Osteocyte (in vitro differentiated cells): Measurements from ENCODE around the gene KCNH2. TPM values are rescaled to one million over a fixed set of nuclear protein-coding genes. Genes with fewer than 3 reads are reported as not detected.

Experiments used
- DNase-seq: peaks from one replicate; pipeline ENCODE4 v3.0.0; 2021; ENCODE audit warnings: mixed read lengths; ENCODE audit not compliant: unreplicated experiment; ENCODE audit errors: extremely low spot score
- H3K27ac Mint-ChIP-seq: one replicate; pipeline ENCODE4 v1.8.0; 2021; ENCODE audit warnings: mild to moderate bottlenecking, mixed read lengths; ENCODE audit not compliant: unreplicated experiment
- H3K27me3 Mint-ChIP-seq: one replicate; pipeline ENCODE4 v1.8.0; 2021; ENCODE audit warnings: mixed read lengths; ENCODE audit not compliant: unreplicated experiment
- H3K36me3 Mint-ChIP-seq: one replicate; pipeline ENCODE4 v1.8.0; 2021; ENCODE audit warnings: mixed read lengths; ENCODE audit not compliant: unreplicated experiment
- H3K4me1 Mint-ChIP-seq: one replicate; pipeline ENCODE4 v1.8.0; 2021; ENCODE audit warnings: mixed read lengths; ENCODE audit not compliant: unreplicated experiment
- H3K4me3 Mint-ChIP-seq: one replicate; pipeline ENCODE4 v1.8.0; 2021; ENCODE audit warnings: mild to moderate bottlenecking, moderate library complexity, mixed read lengths; ENCODE audit not compliant: unreplicated experiment
- H3K9me3 Mint-ChIP-seq: one replicate; pipeline ENCODE4 v1.8.0; 2021; ENCODE audit warnings: mixed read lengths; ENCODE audit not compliant: unreplicated experiment
- total RNA-seq: library from RNA; stranded (reverse); gene quantifications from 2 replicates; pipeline ENCODE4 v1.2.1, GENCODE V29; 2021
- TF ChIP-seq, protein P1 (sequence below): fragments of 200-600 bp; sonication (generic); IDR thresholded peaks from 2 replicates; pipeline ENCODE4 v1.5.0; 2021; ENCODE audit warnings: antibody characterized with exemption, mild to moderate bottlenecking, moderate library complexity

Gene KCNH2
- total RNA-seq, 1 donor from 2014 or later: not detected

GRCh38 chr7:150993511-150993910, 15.4 kb upstream of the KCNH2 start:
- H3K4me1 Mint-ChIP-seq: peaks cover 4% of the 10 kb centered on the region
- peaks cover 8% of the 10 kb centered on the region for H3K9me3 Mint-ChIP-seq
- no peak overlapping the region for H3K27ac Mint-ChIP-seq
- H3K4me3 Mint-ChIP-seq: no peak overlapping the region
- no peaks in the 10 kb centered on the region for H3K36me3 Mint-ChIP-seq
- H3K27me3 Mint-ChIP-seq: no peaks in the 10 kb centered on the region
- DNase-seq: no peak
- TF ChIP-seq, protein P1, sequence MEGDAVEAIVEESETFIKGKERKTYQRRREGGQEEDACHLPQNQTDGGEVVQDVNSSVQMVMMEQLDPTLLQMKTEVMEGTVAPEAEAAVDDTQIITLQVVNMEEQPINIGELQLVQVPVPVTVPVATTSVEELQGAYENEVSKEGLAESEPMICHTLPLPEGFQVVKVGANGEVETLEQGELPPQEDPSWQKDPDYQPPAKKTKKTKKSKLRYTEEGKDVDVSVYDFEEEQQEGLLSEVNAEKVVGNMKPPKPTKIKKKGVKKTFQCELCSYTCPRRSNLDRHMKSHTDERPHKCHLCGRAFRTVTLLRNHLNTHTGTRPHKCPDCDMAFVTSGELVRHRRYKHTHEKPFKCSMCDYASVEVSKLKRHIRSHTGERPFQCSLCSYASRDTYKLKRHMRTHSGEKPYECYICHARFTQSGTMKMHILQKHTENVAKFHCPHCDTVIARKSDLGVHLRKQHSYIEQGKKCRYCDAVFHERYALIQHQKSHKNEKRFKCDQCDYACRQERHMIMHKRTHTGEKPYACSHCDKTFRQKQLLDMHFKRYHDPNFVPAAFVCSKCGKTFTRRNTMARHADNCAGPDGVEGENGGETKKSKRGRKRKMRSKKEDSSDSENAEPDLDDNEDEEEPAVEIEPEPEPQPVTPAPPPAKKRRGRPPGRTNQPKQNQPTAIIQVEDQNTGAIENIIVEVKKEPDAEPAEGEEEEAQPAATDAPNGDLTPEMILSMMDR: no peak

GRCh38 chr7:150992833-150993302, 14.7 kb upstream of the KCNH2 start:
- H3K4me1 Mint-ChIP-seq: peaks cover 10% of the 10 kb centered on the region
- no peaks in the 10 kb centered on the region for H3K36me3 Mint-ChIP-seq
- H3K27ac Mint-ChIP-seq: no peak overlapping the region
- DNase-seq: no peak
- H3K27me3 Mint-ChIP-seq: no peaks in the 10 kb centered on the region
- H3K9me3 Mint-ChIP-seq: peaks cover 8% of the 10 kb centered on the region
- H3K4me3 Mint-ChIP-seq: no peak overlapping the region
- TF ChIP-seq, protein P1: no peak

DNA sequence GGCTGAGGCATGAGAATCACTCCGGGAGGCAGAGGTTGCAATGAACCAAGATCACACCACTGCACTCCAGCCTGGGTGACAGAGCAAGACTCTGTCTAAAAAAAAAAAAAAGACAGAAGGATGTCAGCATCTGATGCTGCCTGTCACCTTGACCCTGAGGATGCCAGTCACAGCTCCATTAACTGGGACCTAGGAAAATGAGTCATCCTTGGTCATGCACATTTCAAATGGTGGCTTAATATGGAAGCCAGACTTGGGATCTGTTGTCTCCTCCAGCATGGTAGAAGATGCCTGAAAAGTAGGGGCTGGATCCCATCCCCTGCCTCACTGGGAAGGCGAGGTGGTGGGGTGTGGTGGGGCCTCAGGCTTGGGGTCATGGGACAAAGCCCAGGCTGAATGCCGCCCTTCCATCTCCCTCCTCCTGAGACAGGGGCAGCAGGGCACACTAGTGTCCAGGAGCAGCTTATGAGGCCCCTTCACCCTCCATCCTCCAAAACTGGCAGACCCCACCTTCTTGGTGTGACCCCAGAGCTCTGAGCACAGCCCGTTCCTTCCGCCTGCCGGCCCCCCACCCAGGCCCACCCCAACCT, 14.0 kb upstream of the KCNH2 start:
- Mint-ChIP-seq H3K36me3 (no peaks in the 10 kb centered on the region), H3K4me1 (peaks cover 10% of the 10 kb centered on the region), H3K27me3 (no peaks in the 10 kb centered on the region), H3K4me3 (no peak overlapping the region), H3K9me3 (peaks cover 8% of the 10 kb centered on the region), H3K27ac (no peak overlapping the region)
- TF ChIP-seq, protein P1: no peak
- DNase-seq: no peak

- H3K4me1 Mint-ChIP-seq: peaks cover 12% of the 10 kb centered on the region
- TF ChIP-seq, protein P1: no peak
- H3K27ac Mint-ChIP-seq: no peak within 1 kb of the TSS
- H3K27me3 Mint-ChIP-seq: peaks cover 2% of the 10 kb centered on the region
- peaks cover 8% of the 10 kb centered on the region for H3K9me3 Mint-ChIP-seq
- DNase-seq: no peak
- no peaks in the 10 kb centered on the region for H3K36me3 Mint-ChIP-seq
- H3K4me3 Mint-ChIP-seq: no peak within 1 kb of the TSS
These were observed 12.5 kb upstream of the KCNH2 start, which contains the start of gene NOS3 for GRCh38 chr7:150990416-150991186. NOS3 (plus strand) TSS chr7:150991017; CDS start chr7:150993804, 2,787 bp downstream.

- no peaks in the 10 kb centered on the region for H3K36me3 Mint-ChIP-seq
- peaks cover 2% of the 10 kb centered on the region for H3K27me3 Mint-ChIP-seq
These were observed 11.3 kb upstream of the KCNH2 start for GRCh38 chr7:150989456-150989855.

More at GRCh38 chr7:150989456-150989855, 11.3 kb upstream of the KCNH2 start:
- DNase-seq: no peak
- H3K9me3 Mint-ChIP-seq: peaks cover 8% of the 10 kb centered on the region
- H3K27ac Mint-ChIP-seq: no peak overlapping the region
- TF ChIP-seq, protein P1: no peak
- no peak overlapping the region for H3K4me3 Mint-ChIP-seq
- H3K4me1 Mint-ChIP-seq: peaks cover 12% of the 10 kb centered on the region
